Right ventricle myocardium superior (tissue), 1 donor: ENCODE results near the gene H1-8. TPM values are rescaled to one million over a fixed set of nuclear protein-coding genes. Genes with fewer than 3 reads are reported as not detected.
A peak's percentile ranks its signal among the peaks of the same experiment; 100 is the strongest.

Experiments
- ATAC-seq: fragments of 200-7000 bp; cut with Tn5 transposase; one replicate; pipeline ENCODE4 v1.9.1; 2020; ENCODE audit warnings: mild to moderate bottlenecking; ENCODE audit not compliant: poor library complexity
- DNase-seq: peaks from one replicate; pipeline ENCODE4 v3.0.0-alpha.2; 2020
- intact Hi-C: fragments of 100-400 bp; cut with DNase I; formaldehyde crosslinking; loops from one replicate; pipeline ENCODE4 v1.11.2; 2022
- total RNA-seq: library from RNA; stranded (reverse); fragmentation: NEBNext Ultra II Directional; extraction: Animal tissue kit (Norgen Biotek cat#: 25700); gene quantifications from one replicate; pipeline ENCODE4 v1.2.1, GENCODE V29; 2021
- donor health status: DM: no; HTN: yes; CAD: no; lungs with severe emphysema.

The H1-8 gene
- total RNA-seq, 1 donor from 2014 or later = not detected

DNA sequence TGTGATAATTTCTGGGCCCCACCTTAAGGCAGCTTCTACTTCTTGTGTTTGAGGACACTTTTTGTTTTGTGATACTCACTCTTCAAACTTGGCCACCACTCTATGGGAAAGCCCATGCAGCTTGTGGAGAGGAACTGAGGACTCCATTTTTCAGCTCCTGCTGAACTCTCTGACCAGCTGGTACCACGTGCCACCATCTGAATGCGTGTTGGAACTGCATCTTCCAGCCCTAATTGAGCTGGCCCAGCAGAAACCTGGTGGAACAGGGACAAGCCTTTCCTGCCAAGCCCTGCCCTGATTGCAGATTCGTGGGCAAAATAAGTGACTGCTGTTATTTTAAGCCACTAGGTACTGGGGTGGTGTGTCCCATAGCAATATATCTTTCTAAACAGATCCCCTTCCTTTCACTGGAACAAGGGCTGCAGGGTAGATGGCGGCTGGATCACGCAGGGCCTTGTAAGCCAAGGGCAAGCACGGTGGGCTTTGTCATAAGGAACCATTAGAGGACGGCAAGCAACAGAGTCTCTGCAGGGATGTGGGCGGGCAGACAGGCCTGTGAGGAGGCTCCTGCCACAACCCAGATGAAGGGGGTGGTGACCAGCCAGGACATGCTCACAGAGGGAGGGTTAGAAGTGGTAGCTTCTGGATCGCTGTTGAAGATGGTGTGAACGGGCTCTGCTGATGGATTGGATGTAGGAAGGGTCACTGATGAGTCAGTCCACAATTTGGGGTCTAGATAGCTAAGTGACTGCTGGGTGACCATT is 9.5 kb downstream of the H1-8 start:
- DNase-seq = no peak
- peak; percentile 28 for ATAC-seq
- intact Hi-C loops = no loop called here

GRCh38 chr3:129553171-129553570 is 10.2 kb downstream of the H1-8 start:
- intact Hi-C loops = no loop called here
- DNase-seq (no peak), ATAC-seq (no peak)

DNA sequence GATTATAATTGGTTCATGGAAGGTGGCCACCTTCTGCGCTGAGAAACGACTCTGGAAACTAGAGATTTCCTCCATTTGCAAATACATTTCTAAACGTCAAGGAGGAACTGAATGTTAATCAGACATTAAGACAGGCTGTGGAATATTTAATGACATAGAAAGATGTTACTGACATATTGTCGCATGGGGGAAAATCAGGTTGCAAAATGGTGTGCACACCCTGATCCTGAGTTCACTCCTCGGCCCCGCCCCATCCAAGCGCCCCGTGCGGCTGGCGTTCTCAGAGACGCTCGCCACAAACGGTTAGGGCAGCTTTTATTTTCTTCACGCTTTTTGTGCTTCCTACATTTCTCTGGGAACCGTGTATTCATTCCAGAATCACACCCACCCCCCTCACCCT is 10.7 kb downstream of the H1-8 start:
- intact Hi-C loops = no loop called here
- DNase-seq (peak; percentile 57), ATAC-seq (no peak)

DNA sequence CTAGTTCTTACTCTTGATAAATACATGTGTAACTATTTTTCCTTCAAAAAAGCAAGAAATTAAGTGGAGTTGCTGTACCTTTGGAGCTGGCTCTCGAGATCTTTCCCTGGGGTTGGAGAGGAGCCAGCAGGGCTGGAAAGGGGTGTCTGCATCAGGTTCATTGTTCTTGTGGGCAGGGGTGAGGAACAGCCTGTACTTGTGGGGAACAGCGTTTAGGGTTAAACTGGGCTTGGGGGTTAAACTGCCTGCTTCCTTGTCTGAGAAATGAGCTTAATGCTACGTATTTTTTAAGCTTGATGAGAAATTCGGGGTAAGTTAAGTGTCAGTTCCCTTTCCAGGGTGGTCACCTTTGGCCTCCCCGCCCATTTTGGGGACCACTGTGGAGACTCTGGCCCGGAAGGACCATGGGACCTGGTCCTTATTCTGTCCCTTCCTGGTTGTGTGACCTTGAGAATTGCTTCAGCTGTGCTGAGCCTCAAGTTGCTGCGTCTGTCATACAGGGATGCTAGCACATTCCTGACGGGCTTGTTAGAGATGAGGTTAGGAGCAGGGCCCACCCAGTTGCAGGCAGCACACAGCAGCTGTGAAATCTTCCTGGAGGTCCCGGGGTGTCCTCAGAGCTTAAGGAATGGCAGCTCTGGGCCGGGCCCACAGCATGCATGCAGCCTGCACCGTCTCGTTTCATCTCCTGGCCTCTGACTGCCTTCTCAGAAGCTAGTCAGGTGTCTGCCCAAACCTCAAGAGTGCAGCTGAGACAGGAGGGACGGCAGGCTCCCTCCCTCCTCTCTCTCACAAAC is 11.6 kb downstream of the H1-8 start:
- DNase-seq (no peak), ATAC-seq (no peak)
- intact Hi-C loops = no loop called here

DNA sequence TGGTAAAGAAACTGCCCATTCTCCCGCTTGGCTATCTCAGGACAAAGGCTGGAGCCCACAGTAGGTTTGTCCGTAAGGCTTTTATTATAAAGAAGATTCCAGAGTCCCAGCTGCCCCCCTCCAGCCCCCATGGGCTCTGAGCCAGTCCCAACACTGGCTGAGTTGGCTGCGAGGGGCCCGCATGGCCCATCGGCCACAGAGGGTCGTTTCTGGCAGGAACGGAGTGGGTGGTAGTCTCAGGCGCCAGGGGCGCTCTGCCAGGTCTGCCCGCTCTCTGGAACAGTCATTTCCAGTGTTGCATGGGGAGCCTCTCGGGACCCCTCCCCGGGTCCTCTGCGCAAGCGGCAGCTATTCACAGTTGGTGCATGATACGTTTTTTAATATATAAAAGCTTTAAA is 12.2 kb downstream of the H1-8 start:
- ATAC-seq = no peak
- intact Hi-C loops = no loop called here
- no peak for DNase-seq

- no peak for DNase-seq
- ATAC-seq = no peak
- intact Hi-C loops = no loop called here
Measured at GRCh38 chr3:129555616-129556357, 12.8 kb downstream of the H1-8 start.

GRCh38 chr3:129556358-129556695 is 13.4 kb downstream of the H1-8 start:
- no peak for ATAC-seq
- intact Hi-C loops = no loop called here

GRCh38 chr3:129556890-129557547 is 14.0 kb downstream of the H1-8 start:
- ATAC-seq = no peak
- intact Hi-C loops = no loop called here
- no peak for DNase-seq

More at GRCh38 chr3:129556358-129556695, 13.4 kb downstream of the H1-8 start:
- no peak for DNase-seq

DNA sequence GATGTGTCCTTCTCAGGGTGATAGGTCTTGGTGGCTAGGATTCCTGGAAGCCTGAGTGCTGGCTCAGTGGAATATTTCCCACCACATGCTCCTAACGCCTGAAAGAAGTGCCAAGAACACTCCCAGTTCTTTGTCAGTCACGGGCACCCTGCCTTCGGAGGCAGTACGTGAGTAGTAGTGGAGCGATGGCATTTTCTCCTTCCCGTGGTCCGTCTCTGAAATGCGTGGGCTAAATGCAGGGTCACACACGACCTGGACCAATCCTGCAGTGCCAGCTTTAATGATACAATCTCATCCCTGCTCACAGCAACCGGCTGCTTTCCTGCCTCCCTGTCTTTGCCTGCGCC is 14.5 kb downstream of the H1-8 start:
- ATAC-seq (peak; percentile 36), DNase-seq (peak; percentile 71)
- intact Hi-C loops = no loop called here

GRCh38 chr3:129558081-129558771 is 15.3 kb downstream of the H1-8 start:
- no peak for DNase-seq
- no peak for ATAC-seq
- intact Hi-C loops = no loop called here

DNA sequence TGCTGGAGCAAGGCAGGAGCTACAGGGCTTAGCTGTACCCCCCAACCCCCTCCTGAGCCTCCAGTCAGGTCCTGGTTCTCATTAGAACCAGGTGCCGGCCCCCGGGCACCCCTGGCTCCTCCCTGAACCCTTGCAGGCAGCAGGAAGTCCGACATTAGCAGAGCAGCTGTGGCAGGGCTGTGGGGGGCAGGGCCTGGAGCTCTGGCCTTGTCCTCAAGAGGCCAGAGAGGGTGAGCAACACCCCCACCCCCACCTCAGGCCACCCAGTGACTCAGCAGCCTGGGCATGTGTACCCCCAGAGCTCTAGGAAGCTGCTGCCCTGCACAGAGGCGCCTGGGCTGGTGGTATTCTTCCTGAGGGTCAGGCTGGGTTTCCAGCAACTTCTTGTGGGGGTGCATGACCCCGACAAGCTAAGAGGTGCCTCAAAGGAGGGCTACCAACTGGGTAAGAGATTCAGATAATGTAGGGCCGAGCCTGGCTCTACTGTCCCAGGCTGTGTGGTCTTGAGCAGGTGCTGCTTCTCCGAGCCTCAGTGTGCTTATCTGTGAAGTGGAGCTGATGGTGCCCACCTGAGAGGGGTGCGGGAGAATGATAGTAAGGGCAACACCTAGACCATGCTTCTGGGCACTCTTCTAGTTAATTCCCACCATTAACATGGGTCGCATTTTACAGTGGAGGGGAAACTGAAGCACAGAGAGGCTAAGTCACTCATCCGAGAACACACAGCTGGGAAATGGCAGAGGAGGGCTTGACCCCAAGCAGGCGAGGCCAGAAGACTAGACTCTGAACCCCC is 16.0 kb downstream of the H1-8 start:
- no peak for DNase-seq
- intact Hi-C loops = no loop called here
- no peak for ATAC-seq

DNA sequence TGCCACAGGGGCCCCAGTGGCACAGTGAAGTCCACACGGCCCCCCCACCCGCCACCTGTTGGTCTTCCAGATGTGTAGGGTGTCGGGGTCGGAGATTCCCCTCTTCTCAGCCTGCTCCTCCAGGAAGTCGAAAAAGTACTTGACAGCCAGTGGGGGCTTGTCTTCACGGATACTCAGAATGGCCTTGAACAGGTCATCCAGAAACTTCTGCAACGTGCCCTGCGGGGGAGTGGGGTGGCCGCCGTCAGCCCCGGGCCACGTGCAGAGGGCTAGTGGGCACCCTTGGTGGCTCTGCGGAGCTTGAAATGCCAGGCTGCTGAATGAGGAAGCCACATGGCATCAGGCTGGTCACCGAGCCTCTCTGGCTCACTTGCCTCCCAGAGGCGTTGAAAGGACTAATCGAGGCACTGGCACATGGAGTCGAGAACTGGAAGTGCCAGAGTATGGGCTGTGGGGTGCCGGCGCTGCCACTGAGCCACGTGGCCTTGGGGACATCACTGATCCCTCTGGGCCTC is 16.6 kb downstream of the H1-8 start:
- intact Hi-C loops = no loop called here
- no peak for ATAC-seq
- DNase-seq = no peak

- peak; percentile 21 for ATAC-seq
- peak; percentile 70 for DNase-seq
- intact Hi-C loops = no loop called here
Measured at GRCh38 chr3:129560269-129560787, 17.4 kb downstream of the H1-8 start.

DNA sequence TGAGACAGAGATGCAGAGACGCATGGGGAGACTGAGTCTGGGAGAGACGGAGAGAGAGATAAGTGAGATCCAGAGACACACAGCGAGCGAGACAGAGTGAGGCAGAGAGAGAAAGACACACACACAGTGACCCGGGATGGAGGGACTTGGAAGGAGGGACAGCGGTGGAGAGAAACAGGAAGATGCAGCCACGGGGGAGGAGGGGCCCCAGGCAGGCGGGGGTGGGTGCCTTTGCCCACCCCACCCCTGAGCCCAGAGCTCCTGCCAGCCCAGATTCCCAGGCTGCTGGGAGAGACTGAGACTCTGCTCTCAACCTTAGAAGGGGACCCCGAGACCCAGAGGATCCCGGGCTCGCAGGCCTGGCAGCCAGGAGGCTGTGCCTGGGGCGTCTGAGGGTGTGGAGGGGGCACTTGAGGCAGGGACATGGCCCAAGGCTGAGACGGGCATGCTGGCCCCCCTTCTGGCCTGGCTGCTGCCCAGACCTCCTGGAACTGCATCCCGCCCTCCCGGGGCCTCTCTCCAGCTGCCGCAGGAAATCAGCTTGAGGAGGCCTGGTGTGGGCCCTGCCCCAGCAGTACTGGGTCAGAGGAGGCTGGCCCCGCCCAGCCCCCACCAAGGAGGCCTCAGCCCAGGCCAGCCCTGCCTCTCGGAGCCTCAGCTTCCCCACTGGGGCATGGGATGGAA is 18.1 kb downstream of the H1-8 start:
- intact Hi-C loops = no loop called here
- ATAC-seq = peak; percentile 80

DNA sequence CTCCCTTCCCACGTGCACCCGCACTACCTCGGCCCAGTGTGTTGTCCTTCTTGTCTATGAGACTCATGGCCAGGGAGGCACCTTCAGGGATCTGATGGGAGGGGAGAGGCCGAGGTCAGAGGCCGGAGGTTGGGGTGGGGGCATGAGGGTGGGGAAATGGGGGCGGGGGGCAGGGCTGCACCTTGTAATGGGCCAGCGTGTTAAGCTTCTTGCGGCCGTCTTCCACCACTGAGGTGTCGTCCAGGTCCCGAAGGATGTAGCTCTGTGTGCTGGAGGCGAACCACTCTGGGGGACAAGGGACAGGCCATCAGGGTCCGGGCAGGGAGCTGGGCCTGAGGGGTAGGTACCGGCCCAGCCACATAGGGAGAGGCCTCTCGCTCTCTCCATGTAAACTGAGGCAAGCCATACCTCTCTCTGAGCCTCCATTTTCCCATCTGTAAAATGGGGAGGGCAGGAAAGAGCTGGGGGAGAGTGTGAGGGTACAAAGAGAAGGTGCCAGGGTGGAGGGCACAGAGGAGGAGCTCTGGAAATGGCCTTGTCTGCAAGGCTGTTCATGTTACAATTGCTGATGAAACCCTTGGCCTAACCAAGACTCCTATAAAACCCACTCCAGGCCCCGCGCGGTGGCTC is 18.8 kb downstream of the H1-8 start:
- DNase-seq (no peak), ATAC-seq (no peak)
- intact Hi-C loops = no loop called here

More for the DNA sequence above, 18.1 kb downstream of the H1-8 start:
- DNase-seq = peak; percentile 93

DNA sequence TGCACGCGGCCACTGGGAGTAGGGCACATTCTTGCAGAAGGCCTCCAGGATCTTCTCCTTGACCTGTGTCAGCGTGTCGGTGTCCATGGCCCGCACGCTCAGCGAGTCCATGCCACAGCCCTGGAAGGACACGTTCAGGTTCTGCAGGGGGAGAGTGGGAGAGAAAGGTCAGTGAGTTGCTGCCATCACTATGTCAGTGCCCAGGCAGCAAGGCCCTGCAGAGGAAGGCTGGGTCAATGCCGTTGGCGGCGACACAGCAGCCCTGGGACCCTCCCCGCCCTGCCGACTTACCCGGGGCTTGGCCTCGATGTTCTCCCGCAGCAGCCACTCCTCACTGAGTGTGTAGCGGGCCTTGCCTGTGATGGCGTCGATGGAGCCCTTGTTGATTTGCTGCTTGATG is 19.8 kb downstream of the H1-8 start:
- DNase-seq (no peak), ATAC-seq (no peak)
- intact Hi-C loops = no loop called here
